Keratinocyte (primary cell): ENCODE results near the gene SUN1.

Experiments
- CTCF ChIP-seq, 3 experiments: IDR thresholded peaks in 1 of 3; conservative IDR thresholded peaks in 1 of 3; optimal IDR thresholded peaks in 1 of 3; 2 replicates in 2 of 3; 3 replicates in 1 of 3; pipeline versions ENCODE3 to v1.5.1; 2011; ENCODE audit warnings: low read length in 3 of 3, mild to moderate bottlenecking in 3 of 3, moderate library complexity in 2 of 3, control low read depth in 1 of 3, inconsistent platforms in 1 of 3; ENCODE audit not compliant: insufficient read depth in 2 of 3; ENCODE audit errors: extremely low read depth in 1 of 3
- EZH2 ChIP-seq: IDR thresholded peaks from one replicate; pipeline ENCODE4 v1.6.1; 2012; ENCODE audit warnings: inconsistent platforms, mild to moderate bottlenecking, low read length, moderate library complexity

GRCh38 chr7:801940-802381 lies 30.3 kb upstream of the SUN1 start:
- no peak for TF ChIP-seq CTCF (optimal IDR thresholded peaks at IDR 0.05 in 1 of 3, IDR thresholded peaks at IDR 0.05 in 1 of 3, conservative IDR thresholded peaks at IDR 0.05 in 1 of 3; ENCODE audit: extremely low read depth in 1 of 3, insufficient read depth in 2 of 3, low read length in 3 of 3)
- TF ChIP-seq EZH2: no peak
